Fibroblast of skin of right biceps (primary cell): ENCODE measurements around the gene INTS11.
"Not testable (repeated sequence)": the region's sequence is repeated elsewhere in the genome, so short reads cannot be mapped to it uniquely, and the experiment has no call there.

Experiments
- DNase-seq: peaks from one replicate; pipeline ENCODE4 v3.0.0-alpha.2; 2013

The INTS11 gene

DNA sequence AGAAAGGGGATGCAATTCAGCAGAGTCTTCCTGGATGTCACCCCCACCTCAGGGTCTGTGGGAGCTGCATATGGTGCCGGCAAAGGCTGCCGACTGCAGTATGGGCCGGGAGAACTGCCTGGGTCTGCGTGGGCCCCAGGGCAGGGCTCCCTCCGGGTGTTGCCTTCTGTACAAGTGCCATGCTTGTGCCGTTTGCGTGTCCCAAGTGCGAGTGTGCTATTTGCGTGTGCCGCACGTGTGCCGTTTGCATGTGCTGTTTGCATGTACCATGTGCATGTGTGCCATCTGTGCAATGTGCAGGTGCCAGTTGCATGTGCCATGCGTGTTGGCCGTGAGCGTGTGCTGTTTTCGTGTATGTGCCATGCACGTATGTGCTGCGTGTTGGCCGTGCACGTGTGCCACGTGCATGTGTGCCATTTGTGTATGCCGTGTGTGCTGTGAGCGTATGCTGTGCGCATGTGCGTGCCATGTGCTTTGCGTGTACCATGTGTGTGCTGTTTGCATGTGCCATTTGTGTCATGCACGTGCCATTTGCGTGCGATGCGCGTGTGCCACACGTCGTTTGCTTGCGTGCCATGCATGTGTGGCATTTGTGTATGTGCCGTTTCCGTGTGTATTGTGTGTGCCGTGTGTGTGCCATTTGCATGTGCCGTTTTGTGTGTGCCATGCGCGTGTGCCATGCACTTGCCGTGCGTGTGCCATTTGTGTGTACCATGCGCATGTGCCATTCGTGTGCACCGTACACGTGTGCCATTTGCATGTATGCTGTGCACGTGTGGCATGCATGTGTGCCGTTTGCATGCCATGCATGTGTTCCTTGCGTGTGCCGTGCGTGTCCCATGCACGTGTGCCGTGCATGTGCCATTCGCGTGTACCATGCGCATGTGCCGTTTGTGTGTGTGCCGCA, 5.1 kb upstream of the INTS11 start:
- no peak for DNase-seq

DNA sequence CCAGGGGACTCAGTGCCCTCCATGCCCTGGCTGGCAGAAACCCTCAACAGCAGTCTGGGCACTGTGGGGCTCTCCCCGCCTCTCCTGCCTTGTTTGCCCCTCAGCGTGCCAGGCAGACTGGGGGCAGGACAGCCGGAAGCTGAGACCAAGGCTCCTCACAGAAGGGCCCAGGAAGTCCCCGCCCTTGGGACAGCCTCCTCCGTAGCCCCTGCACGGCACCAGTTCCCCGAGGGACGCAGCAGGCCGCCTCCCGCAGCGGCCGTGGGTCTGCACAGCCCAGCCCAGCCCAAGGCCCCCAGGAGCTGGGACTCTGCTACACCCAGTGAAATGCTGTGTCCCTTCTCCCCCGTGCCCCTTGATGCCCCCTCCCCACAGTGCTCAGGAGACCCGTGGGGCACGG, 3.8 kb upstream of the INTS11 start:
- DNase-seq = no peak

DNA sequence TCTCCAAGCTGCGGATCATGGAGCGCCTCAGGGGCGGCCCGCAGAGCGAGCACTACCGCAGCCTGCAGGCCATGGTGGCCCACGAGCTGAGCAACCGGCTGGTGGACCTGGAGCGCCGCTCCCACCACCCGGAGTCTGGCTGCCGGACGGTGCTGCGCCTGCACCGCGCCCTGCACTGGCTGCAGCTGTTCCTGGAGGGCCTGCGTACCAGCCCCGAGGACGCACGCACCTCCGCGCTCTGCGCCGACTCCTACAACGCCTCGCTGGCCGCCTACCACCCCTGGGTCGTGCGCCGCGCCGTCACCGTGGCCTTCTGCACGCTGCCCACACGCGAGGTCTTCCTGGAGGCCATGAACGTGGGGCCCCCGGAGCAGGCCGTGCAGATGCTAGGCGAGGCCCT, 2.8 kb upstream of the INTS11 start:
- DNase-seq = no peak

DNA sequence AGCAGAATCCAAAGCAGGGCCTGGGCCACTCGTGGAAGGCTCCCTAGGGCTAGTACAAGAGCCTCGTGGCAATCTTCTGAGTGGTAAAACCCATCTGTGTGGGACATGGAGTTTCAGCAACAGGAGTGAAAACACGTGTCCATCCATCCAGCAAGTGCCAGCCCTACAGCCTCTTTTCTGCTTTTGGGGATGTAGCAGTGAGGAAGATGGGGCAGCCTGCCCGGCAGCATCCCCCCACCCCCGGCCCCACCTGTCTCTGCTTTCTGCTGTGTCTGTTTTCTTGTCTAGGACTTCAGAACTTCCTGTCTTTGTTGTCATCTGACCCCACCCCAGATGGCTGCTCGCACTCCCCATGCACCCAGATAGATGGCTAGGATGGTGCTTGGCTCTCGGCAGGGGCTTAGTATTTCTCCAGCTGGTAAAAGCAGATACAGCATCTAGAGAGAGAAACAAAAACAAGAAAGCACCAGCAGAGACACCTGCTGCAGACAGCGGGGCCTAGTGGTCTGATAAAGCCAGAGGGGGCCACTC, 1.7 kb upstream of the INTS11 start:
- DNase-seq = no peak

DNA sequence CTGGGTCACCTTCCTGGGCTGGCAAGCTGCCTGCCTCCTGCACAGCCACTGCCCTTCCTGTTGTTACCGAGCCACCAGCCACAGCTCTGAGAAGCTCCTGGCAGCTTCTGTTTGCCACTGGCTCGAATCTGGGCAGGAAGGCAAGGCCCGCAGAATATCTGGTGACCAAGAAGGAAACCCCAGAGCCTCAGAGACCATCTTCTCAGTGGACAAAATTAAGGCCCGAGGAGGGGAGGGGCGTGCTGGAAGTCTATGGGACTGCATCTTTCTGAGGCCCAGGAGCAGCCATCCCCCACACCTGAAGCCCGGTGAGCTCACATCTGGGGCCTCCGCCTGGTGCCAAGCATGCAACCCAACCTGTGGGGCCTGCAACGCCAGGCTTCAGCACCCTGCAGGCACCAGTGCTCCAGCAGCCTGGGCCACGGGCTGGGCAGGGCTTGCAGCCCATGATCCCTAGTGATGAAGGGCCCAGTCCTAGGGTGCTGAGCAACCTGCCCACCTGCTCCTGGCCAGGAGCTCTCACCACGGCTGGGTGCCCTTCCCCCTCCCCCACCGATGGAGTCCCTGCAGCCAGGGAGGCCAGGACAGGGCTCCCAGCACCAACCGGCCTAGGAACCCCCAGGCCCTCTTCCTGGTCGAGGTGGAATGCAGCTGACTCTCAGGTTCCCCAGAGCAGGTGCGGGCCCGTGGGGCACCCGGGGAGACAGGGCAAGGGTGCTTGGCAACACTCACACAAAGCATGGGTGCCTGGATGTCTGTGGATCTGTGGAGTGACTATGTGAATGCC, 1.0 kb upstream of the INTS11 start:
- no peak for DNase-seq

DNA sequence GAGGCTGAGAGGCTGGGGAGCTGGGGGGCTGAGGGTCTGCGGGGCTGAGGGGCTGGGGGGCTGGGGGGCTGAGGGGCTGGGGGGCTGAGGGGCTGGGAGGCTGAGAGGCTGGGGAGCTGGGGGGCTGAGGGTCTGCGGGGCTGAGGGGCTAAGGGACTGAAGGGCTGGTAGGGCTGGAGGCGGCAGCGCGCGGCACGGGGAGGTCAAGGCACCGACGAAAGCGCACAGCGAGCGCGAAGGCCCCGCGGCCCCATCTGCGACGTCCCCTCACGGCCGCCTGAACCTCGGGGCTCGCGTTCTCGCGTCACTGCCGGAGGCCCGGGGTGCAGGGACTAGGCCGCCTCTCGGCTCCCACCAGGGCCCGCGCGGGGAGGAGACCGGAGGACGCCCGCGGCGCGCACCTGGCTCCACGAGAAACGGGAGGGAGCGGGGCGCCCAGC, 356 bp downstream of the INTS11 start:
- no peak for DNase-seq

DNA sequence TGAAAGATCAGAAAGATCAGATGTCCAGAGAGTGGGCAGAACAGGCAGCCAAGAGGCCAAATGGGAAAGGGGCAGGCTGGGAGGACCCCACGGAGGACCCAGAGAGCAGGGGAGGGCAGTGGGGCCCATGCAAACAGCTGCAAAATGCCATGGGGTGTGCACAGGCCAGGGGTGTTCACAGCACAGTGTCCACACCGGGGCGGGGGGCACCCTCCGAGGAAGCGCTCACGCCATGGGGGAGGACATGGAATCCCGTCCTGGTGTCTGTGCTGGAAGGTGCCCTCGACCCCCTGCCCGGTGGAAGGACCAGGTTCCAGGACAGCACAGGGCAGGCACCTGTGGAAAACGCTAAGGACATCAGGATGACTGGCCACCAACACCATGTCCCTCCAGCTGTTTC, 1.5 kb downstream of the INTS11 start:
- DNase-seq = no peak

DNA sequence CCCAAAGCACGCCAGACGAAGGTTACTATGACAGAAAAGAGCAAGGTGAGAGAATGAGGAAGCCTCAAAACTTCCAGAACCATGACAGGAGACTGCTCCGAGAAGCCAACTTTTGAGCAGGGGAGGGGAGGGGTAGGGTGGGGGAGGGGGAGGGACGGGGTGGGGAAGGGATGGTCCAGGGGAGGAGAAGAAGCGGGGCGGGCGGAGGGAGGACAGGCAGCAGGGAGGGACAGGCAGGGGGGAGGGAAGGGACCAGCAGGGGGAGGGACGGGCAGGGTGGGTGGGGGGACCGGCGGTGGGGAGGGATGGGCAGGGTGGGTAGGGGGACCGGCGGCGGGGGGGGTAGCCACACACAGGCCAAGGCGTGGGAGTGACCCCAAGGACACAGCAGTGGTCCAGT, 2.0 kb downstream of the INTS11 start:
- no peak for DNase-seq

DNA sequence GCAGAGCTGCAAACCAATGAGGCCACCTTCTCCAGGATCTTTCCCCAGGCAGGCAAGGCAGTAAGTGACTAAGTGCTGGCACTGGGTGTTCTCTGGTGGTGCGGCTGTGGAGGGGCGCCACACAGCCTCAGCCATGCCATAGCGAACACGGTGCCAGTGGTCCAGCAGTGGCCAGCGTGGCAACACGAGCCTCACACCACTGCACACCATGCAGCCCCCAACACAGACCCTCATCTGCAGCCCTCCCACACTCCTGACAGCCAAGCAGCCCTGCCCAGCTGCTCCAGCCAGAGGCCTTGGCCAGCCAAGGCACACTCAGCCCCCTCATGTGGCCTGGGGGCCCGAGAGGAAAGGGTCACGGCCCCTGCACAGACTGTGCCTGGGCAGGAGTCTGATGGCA, 3.0 kb downstream of the INTS11 start:
- no peak for DNase-seq

DNA sequence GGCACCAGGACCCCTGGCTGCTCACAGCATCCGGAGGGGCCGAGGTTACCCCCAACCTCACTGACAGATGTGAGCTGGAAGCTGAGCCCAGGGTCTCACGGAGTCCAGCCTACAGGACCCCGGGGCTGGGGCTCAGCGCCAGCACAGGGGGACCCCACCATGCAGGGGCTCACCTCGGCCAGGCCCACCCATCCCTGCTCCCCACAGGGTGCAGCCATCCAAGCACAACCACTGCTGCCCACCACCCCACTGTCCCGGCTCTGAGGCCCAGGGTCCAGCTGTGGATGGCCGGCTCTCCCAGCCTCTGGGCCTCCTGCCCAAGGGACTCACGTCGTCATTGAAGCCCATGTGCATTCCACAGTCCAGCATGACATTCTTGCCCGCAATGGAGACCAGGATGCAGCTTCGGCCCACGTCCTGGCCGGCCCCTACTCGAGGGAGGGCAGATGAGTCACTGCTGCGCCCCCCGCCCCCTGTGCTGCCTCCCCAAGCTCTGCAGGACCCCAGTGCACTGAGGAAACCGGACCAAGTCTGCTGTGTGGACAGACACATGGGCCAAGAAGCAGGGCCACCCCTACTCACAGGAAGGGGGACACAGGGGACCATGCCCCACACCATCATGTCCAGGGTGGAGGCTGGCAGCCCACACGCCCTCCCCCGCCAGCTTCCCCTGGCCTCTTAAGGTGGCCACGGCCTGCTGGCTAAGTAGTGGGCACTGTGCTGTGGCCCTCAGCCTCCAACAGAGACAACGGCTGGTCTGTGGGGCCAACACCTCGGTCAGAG, 3.6 kb downstream of the INTS11 start:
- DNase-seq = no peak

DNA sequence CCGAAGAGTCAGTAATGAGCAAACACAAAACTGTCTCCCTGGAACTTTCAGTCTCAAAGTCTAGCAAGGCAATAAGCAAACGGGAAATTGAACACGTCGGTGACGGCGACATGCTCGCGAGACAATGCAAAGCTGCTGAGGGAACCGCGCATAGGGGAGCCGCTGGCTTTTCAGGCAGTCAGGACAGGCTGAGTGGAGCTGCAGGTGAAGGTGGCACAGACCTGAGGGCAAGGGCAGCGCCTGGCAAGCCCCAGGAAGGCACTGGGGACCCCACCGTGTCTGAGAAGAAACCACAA, 4.9 kb downstream of the INTS11 start:
- no peak for DNase-seq

DNA sequence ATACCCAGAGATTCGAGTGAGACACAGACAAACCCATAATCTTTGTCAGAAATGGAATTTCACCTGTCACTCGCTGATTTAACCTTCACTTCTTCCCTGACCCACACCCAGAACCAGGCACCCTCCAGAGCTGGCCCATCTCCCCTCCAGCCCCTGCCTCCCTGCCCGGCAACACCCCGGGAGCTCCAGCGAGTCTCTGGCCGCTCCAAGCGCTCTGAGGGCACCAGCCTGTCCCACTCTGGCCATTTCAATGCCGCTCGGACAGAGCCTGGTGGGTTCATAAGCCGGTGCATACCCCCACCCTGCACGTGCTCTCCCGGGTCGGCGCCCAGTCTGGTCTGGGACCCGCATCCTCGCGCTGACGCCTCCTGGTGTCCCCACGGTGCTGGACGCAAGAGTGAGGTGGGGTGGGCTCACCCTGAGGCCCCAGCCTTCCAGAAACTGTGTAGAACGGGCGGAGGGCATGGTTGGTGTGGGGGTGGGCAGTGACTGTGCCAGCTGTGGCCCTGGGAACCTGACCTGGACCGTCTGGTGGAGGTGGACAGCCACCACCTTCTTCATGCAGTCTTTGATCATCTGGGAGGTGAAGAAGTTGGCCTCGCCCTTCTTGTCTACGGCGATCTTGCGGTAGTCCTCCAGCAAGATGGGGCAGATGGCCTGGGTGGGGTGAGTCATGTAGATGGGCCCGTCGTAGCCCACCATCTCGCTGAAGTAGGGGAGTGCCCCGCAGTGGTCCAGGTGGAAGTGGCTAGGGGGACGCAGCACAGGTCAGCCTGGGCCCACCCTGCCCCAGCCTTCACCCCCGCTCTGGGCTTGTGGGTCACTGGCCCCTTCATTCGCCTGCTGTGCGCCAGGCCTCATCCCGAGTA, 5.4 kb downstream of the INTS11 start:
- DNase-seq = no peak

DNA sequence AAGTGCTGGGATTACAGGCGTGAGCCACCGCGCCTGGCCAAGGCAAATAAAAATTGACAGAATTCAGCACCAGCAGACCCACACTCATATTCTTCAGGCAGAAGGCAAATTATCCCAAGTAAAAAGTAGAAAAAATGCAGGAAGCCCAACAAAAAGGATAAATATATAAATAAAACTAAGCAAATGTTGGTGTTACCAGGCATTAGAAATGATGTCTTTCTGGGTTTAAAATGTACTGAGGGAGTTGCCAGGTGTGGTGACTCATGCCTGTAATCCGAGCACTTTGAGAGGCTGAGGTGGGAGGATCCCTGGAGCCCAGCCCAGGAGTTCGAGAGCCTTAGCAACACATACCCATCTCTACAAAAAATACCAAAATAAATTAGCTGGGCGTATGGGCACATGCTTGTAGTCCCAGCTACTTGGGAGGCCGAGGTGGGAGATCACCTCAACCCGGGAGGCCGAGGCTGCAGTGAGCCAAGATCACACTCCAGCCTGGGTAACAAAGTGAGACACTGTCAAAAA, 6.3 kb downstream of the INTS11 start:
- peak; percentile 92 for DNase-seq

DNA sequence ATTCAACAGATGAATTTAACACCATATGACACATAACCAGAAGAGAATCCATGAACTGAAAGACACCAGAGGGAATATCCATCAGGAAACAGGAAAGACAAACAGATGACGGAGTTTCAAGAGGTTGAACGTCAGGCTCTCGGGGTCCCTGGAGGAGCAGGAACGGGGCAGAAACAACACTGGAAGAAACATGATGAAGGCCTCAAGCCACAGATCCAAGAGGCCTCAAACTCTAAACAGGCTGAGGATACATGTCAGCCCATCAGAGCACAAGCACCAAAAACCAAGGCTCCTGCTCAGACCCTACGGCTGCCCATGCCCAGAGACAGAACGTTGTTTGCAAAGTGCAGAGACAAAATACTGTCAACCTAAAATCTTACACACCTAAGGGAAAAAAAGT, 7.0 kb downstream of the INTS11 start:
- no peak for DNase-seq

DNA sequence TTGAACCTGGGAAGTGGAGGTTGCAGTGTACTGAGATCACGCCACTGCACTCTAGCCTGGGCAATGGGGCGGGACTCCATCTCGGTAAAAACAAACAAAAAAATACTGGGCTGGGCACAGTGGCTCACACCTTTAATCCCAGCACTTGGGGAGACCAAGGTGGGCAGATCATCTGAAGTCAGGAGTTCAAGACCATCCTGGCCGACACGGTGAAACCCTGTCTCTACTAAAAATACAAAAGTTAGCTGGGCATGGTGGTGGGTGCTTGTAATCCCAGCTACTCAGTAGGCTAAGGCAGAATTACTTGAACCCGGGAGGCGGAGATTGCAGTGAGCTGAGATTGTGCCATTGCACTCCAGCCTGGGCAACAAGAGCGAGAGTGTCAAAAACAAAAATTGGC, 8.3 kb downstream of the INTS11 start:
- DNase-seq = not testable (repeated sequence)

DNA sequence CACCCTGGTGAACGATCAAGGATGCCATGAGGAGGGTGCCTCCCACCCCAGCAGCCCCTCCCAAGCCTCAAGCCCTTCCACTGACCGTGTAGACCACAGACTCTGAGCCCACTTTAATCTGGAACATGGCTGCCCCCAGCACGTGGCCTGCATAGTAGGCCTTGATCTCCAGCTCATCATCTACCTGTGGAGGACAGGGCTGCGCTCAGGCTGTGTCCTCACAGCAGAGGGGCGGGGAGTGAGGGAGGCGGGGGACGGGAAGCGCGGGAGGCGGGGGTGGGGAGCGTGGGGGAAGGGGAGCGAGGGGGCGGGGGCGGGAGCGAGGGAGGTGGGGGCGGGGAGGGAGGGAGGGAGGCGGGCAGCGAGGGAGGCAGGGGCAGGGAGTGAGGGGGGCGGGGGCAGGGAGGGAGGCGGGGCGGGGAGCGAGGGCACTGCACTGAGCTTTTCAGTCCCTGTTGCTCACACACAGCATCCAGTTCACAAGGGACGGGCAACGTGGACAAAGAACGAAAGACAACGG, 9.0 kb downstream of the INTS11 start:
- no peak for DNase-seq

DNA sequence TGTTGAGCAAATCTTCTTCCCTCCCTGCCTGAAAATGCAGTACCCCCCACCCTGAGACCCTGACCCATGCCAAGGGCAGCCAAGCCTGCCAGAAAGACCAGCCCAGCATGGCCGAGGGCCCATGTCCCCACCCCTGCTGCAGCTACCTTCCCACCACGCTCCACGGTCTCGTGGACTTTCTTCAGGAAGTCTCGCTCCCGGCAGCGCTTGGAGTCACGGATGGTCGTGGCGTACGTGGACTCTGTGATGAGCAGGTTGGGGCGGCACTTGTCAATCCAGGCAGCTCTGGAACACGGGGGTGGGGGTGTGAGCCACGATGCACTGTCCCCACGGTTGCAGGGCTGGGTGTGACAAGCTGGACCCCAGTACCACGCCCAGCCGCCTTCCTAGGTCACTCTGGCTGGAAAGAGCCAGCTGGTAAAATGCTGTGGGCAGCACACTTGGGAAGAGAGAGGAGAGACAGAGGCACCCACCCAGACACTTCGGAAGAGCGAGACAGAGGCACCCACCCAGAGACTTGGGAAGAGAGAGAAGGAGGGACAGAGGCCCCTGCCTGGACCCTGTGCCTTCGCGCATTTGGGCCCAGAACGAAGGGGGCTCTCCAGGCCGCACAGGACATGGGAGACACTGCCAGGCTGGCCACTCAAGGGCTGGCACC, 9.7 kb downstream of the INTS11 start:
- DNase-seq = no peak

DNA sequence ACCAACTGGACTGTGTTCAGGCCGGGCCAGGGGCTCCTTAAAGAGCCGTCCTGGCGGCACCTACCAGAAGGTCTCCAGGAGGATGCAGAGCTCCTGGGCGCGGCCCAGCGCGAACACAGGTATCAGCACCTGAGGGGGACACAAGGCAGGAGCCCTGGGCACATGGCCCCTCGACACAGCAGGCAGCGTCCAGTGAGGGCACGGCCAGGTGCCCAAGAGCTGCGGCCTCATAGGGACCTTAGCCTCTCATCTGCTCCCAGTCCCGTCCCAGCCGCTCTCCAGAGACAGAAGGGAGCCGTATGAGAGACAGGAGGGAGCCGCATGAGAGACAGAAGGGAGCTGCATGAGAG, 10.2 kb downstream of the INTS11 start:
- DNase-seq = no peak

DNA sequence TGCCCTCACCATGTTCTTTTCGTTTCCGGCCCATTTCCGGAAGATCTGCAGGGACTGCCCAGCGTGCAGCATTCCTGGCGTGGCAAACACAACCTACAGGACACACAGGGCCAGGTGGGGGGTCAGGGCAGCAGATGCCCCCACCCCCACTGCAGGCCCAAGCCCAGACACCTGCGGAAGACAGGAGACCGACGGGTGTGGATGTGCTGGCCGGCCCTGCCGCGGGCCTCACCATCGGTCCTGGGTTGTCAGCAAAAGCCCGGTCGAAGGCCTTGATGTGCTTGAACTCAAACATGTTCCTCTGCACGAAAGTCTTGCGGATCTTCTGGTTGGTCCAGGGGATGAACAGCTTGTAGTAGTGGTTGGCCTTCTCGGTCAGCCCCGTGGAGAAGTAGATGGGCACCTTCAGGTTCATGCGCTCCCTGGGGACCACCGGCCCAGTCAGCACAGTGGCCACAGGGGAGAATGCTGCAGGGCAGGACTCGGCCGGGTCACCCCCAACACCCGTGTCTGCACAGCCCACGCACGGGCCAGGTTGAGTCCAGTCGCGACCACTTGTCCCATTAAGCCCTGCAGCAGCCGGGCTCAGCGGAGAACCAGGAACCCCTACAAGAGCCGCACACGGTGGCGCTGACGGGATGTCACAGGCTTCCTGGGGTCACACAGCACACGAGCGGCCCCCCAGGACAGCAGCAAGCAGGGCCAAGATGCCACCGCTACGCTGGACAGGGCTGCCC, 10.8 kb downstream of the INTS11 start:
- DNase-seq = no peak

DNA sequence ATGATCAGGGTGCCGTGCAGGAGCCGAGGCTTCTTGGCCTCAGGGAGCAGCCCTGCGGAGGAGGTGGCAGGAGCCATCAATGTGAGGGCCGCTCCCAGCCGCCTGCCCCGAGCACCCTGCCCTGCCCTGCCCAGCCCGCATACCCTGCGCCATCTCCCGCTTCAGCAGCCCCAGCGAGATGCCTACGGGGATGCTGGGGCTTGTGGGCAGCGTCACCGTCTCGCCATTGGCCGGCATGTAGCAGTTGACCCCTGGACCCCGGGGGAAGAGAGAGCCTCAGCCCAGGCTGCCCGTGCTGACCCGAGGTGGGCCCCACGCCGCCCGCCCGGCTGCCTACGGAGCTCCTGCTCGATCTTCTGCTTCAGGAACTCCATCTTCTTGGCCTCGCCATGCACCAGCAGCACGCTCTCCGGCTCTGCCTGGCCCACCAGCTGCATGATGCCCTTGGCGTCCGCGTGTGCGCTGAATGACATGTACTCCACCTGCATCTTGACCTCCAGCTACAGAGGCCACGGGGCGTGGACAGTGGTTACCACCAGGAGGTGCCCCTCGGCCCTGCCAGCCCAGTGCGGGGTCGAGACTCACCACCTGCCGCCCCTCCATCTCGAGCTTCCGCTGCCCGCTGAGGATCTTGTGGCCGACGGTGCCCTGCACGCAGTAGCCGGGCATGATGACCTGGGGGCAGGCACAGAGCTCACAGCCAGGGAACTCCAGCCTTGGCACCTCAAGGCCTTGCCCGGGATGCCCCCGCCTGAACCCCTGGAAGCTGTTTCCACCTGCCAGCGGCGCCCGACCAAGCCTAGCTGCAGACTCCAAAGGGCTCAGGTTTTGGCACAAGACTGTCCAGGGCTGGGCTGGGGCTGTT, 11.8 kb downstream of the INTS11 start:
- no peak for DNase-seq
